WI38 (cell line): ENCODE data around the gene DNAH10.
"Not testable (repeated sequence)": the region's sequence is repeated elsewhere in the genome, so short reads cannot be mapped to it uniquely, and the experiment has no call there.

Experiments
- H3K4me3 ChIP-seq: 2 replicates; pipeline ENCODE4 v1.5.1; 2011; ENCODE audit warnings: low read depth, mild to moderate bottlenecking, control low read depth, low read length
- TF ChIP-seq, protein P1 (sequence below): IDR thresholded peaks from 2 replicates; pipeline ENCODE4 v1.5.1; 2012; ENCODE audit warnings: low read depth, mild to moderate bottlenecking, control low read depth, low read length

The DNAH10 gene

DNA sequence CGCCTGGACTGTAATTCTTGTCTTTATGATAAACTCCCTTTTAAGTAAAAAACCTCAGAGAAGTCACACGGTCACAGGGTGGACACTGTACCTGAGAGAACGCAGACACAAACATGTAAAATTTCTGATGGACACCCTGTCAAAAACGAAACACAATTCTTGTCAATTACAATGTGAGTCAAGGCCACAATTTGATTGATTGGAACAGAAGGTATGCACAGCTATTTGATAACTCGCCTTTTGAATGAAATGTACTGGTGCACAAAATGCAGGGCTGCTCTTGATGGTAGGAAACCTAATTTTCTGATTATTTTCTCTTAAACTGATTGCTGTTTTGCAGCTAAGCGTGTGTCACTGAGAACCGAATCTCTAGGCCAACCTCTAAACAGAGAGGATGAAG lies 9.2 kb downstream of the DNAH10 start:
- H3K4me3 ChIP-seq, result no peak overlapping the region
- TF ChIP-seq, protein P1, sequence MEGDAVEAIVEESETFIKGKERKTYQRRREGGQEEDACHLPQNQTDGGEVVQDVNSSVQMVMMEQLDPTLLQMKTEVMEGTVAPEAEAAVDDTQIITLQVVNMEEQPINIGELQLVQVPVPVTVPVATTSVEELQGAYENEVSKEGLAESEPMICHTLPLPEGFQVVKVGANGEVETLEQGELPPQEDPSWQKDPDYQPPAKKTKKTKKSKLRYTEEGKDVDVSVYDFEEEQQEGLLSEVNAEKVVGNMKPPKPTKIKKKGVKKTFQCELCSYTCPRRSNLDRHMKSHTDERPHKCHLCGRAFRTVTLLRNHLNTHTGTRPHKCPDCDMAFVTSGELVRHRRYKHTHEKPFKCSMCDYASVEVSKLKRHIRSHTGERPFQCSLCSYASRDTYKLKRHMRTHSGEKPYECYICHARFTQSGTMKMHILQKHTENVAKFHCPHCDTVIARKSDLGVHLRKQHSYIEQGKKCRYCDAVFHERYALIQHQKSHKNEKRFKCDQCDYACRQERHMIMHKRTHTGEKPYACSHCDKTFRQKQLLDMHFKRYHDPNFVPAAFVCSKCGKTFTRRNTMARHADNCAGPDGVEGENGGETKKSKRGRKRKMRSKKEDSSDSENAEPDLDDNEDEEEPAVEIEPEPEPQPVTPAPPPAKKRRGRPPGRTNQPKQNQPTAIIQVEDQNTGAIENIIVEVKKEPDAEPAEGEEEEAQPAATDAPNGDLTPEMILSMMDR, result no peak

DNA sequence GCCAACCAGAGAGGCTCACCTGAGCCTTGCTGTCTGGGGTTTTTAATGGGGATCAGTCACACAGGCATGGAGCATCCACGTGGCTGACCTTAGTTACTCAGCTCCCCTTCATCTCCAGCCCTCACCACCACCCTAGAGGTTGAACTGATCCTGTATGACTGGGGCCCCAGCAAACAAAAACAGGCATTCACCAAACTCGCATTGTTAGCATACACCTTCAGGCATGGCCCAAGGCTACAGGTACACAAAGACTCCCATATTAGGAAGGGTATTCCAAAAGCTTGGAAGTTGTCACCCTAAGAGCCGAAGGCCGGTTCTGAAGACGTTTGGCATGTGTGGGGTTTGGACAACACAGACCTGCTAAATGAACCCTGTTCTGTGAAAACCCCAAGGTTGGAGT lies 10.0 kb downstream of the DNAH10 start:
- TF ChIP-seq, protein P1, result no peak

DNA sequence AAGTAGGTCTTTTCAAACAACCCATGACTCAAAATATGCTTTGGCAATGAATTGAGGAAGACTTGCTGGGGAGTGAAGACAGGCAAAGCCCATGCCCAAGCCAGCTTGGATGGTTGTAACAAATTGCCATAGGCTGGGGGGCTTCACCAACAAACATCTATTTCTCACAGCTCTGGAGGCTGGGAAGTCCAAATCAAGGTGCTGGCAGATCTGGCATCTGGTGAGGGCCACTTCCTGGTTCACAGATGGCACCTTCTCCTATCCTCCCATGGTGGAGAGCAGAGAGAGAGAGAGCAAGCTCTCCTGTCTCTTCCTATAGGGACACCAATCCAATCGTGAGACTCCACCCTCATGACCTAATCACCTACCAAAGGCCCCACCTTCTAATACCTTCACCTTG lies 11.3 kb downstream of the DNAH10 start:
- TF ChIP-seq, protein P1, result no peak
- no peak overlapping the region for H3K4me3 ChIP-seq

More for the DNA sequence above, 10.0 kb downstream of the DNAH10 start:
- no peak overlapping the region for H3K4me3 ChIP-seq

DNA sequence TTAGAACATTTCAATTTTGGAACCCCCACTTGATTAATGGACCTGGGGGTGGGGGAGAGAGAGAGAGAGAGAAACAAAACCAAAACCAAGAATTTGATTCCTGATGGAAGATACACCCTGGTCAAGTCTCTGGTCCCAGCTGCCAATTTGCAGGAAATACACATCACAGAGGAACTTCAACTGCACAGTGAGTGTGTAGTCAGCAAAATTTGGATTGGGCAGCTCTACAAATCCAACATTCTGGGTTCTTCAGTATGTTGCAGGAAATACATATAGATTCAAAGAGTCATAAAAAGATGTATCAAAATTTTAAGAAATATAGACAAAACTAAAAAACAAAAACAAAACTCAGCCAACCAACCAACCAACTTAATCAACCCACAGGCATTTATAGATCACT lies 17.4 kb downstream of the DNAH10 start:
- TF ChIP-seq, protein P1, result no peak
- H3K4me3 ChIP-seq, result no peak overlapping the region

DNA sequence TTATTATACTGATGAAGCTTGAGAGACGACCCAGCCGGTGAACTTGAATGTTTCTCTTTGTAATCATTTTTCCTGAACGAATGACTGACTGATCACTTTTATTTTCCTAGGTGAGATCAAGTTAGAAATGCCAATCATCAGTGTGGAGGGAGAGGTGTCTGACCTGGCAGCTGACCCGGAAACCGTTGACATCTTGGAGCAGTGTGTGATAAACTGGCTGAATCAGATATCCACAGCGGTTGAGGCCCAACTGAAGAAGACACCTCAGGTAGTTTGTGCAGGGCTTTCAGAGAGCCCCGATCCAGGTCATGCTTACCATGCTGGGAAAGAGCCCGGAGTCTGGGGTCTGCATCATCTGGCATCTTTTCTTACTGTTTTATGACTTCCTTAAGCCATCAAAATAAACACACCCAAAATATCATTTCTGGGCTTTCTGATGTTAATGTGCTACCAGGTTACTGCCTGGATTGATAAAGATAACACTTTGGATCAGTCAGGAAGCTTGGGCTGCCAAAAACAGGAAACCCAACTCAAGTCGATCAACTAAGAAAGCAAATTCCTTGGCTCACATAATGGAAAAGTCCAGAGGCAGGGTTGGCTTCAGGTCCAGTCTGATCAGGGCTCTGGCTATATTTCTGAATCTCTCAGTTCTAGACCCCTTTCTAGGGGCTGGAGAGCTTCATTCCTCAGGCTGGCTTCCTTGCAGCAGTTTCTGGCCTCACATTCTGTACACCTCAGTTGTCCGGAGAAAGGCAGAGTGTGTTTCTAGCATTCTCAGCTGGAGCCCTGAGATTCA lies 21.1 kb downstream of the DNAH10 start:
- TF ChIP-seq, protein P1, result no peak
- H3K4me3 ChIP-seq, result no peak overlapping the region

DNA sequence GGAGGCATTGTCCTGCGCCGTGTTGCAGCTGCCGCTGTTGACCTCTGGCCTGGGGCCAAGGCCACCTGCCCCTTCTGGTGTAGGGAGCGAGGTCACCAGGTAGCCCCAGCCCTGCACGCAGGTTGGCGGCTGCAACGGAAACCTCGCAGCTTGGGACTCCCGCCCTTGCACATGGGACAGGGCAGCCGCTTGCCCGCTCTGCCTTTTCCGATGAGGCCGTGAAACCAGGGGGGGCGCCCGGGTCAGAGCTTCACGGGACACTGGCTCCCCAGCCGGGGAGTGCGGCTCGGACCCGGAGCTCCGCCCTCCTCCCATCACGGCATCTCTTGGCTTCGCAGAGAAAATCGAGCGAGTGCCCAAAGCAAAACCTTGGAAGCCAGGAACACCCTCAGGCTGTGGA lies 25.4 kb downstream of the DNAH10 start:
- TF ChIP-seq, protein P1, result no peak
- H3K4me3 ChIP-seq, result no peak overlapping the region

DNA sequence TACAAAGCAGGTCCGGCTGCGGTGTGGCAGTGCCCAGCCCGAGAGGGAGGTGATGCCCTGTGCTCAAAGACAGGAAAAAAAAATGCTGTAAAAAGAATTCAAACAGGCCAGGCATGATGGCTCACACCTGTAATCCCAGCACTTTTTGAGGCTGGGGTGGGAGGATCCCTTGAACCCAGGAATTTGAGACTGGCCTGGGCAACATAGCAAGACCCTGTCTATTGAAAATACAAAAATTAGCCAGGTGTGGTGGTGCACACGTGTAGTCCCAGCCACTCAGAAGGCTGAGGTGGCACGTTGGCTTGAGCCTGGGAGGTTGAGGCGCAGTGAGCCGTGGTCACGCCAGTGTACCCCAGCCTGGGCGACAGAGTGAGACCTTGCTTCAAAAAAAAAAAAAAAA lies 26.4 kb downstream of the DNAH10 start:
- TF ChIP-seq, protein P1, result no peak
- no peak overlapping the region for H3K4me3 ChIP-seq

DNA sequence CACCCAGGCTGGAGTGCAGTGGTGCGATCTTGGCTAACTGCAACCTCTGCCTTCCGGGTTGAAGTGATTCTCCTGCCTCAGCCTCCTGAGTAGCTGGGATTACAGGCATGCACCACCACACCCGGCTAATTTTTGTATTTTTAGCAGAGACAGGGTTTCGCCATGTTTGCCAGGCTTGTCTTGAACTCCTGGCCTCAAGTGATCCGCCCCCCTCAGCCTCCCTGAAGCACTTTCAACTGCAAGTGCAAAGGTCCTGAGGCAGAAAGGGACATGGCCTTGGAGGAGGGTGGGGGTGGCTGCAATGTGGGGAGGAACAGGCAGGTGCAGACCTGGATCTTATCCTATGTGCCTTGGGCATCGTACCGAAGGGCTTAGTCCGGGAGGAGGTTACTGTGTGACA lies 27.3 kb downstream of the DNAH10 start:
- H3K4me3 ChIP-seq, result not testable (repeated sequence)
